Esophagus (tissue), 2 donors: ENCODE data around the gene CLOCK. TPM values are rescaled to one million over a fixed set of nuclear protein-coding genes. Genes with fewer than 3 reads are reported as not detected.

Experiments
- H3K27ac ChIP-seq, 2 donors: one replicate each; pipeline ENCODE4 v1.5.1; 2013; ENCODE audit warnings: low read depth in 2 of 2, mild to moderate bottlenecking in 2 of 2, inconsistent platforms in 1 of 2, low read length in 1 of 2, moderate library complexity in 1 of 2
- H3K27me3 ChIP-seq, 2 donors: one replicate each; pipeline ENCODE4 v1.6.1; 2013; ENCODE audit warnings: low read length in 2 of 2, control low read depth in 1 of 2, mild to moderate bottlenecking in 1 of 2; ENCODE audit not compliant: insufficient read depth in 2 of 2, control insufficient read depth in 1 of 2
- H3K36me3 ChIP-seq, 2 donors: one replicate each; pipeline ENCODE4 v1.6.1; 2013; ENCODE audit warnings: low read length in 1 of 2; ENCODE audit not compliant: control insufficient read depth in 2 of 2, insufficient read depth in 2 of 2
- H3K4me1 ChIP-seq, 2 donors: one replicate each; pipeline ENCODE4 v1.6.1; 2013; ENCODE audit warnings: low read length in 1 of 2; ENCODE audit not compliant: control insufficient read depth in 2 of 2, insufficient read depth in 2 of 2
- H3K4me3 ChIP-seq, 2 donors: one replicate each; pipeline ENCODE4 v1.5.1; 2013; ENCODE audit warnings: low read length in 2 of 2, mild to moderate bottlenecking in 2 of 2, low read depth in 1 of 2, moderate library complexity in 1 of 2
- H3K9me3 ChIP-seq, 2 donors: one replicate each; pipeline ENCODE4 v1.6.1; 2013; ENCODE audit warnings: mild to moderate bottlenecking in 2 of 2, low read depth in 1 of 2, low read length in 1 of 2, moderate library complexity in 1 of 2; ENCODE audit not compliant: control insufficient read depth in 2 of 2, insufficient read depth in 1 of 2
- WGBS, 2 donors: extraction: QIAGEN DNeasy Blood & Tissue Kit; methylation state at CpG; one replicate each; pipeline ENCODE4 v1.1.7; 2013; 5-methylcytosine and 5-hydroxymethylcytosine counted together
- polyA plus RNA-seq, 2 donors: library from polyadenylated mRNA; stranded (reverse); fragments of 200-250 nt; gene quantifications; one replicate each; pipeline ENCODE4 v1.2.3, GENCODE V29; 2013
- donor health status: healthy with polysubstance abuse.
- donor health status: Bipolar disorder and iron deficiency.

The CLOCK gene
- polyA plus RNA-seq, 2 donors: 8.0 to 8.3 TPM

GRCh38 chr4:55411621-55412020 is 135.1 kb downstream of the CLOCK start:
- Histone ChIP-seq H3K27ac (no peak overlapping the region), H3K4me3 (no peak overlapping the region), H3K9me3 (no peaks in the 10 kb centered on the region), H3K36me3 (peaks cover 0 to 6% of the 10 kb centered on the region in 2 donors), H3K27me3 (no peaks in the 10 kb centered on the region), H3K4me1 (no peaks in the 10 kb centered on the region)
- WGBS, 2 donors: 68 to 95% methylated on average over 6 of the region's 6 CpGs

GRCh38 chr4:55410431-55410830 is 136.3 kb downstream of the CLOCK start:
- H3K27me3 ChIP-seq: no peaks in the 10 kb centered on the region
- H3K36me3 ChIP-seq: peaks cover 0 to 10% of the 10 kb centered on the region in 2 donors
- no peak overlapping the region for H3K27ac ChIP-seq
- no peaks in the 10 kb centered on the region for H3K4me1 ChIP-seq
- no peaks in the 10 kb centered on the region for H3K9me3 ChIP-seq
- H3K4me3 ChIP-seq: no peak overlapping the region
- WGBS, 2 donors: 87 to 91% methylated on average over 8 of the region's 8 CpGs

GRCh38 chr4:55409468-55410171 is 137.1 kb downstream of the CLOCK start:
- peaks cover 0 to 10% of the 10 kb centered on the region in 2 donors for H3K36me3 ChIP-seq

DNA sequence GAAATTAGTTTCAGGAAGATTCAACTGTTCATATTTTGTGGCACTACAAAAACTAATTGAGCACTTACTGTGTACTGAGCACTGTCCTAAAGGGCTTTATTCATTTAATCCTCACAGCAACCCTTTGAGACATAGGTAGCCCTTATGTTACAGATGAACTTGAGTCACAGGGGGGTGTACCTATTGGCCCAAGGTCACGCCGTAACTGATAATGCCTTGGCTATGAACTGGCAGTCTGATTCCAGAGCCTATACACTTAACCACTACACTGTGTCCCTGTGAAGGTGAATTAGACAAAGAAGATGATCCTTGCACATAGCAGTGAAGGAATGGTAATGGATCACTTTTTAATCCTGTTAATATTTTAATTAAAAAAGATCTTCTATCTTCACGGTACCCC is 138.9 kb downstream of the CLOCK start:
- H3K36me3 ChIP-seq: peaks cover 0 to 12% of the 10 kb centered on the region in 2 donors
- H3K27ac ChIP-seq: no peak overlapping the region
- H3K9me3 ChIP-seq: no peaks in the 10 kb centered on the region
- WGBS, 2 donors: 73 to 88% methylated on average over 3 of the region's 3 CpGs
- no peaks in the 10 kb centered on the region for H3K27me3 ChIP-seq
- no peaks in the 10 kb centered on the region for H3K4me1 ChIP-seq
- no peak overlapping the region for H3K4me3 ChIP-seq

More at GRCh38 chr4:55409468-55410171, 137.1 kb downstream of the CLOCK start:
- Histone ChIP-seq H3K9me3 (no peaks in the 10 kb centered on the region), H3K27ac (no peak overlapping the region), H3K4me1 (no peaks in the 10 kb centered on the region), H3K4me3 (no peak overlapping the region), H3K27me3 (no peaks in the 10 kb centered on the region)
- WGBS, 2 donors: 61 to 66% methylated on average over 10 of the region's 10 CpGs

GRCh38 chr4:55407119-55407518 is 139.6 kb downstream of the CLOCK start:
- WGBS, 2 donors: 91% methylated on average over 3 of the region's 3 CpGs
- H3K27me3 ChIP-seq: no peaks in the 10 kb centered on the region
- H3K27ac ChIP-seq: no peak overlapping the region
- H3K9me3 ChIP-seq: no peaks in the 10 kb centered on the region
- H3K4me1 ChIP-seq: no peaks in the 10 kb centered on the region
- H3K36me3 ChIP-seq: peaks cover 0 to 12% of the 10 kb centered on the region in 2 donors
- no peak overlapping the region for H3K4me3 ChIP-seq

DNA sequence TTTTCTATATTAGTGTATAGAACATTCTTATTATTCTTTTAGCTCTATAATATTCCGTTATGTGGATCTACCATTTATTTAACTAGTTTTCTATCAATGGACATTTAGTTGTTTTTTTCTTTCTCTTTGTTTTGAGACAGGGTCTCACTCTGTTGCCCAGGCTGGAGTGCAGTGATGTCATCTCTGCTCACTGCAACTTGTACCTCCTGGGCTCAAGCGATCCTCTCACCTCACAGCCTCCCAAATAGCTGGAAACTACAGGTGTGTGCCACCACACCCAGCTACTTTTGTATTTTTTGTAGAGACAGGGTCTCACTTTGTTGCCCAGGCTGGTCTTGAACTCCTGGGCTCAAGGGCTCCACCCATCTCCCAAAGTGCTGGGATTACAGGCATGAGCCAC is 140.2 kb downstream of the CLOCK start:
- Histone ChIP-seq H3K27ac (no peak overlapping the region), H3K9me3 (no peaks in the 10 kb centered on the region), H3K4me3 (no peak overlapping the region), H3K27me3 (no peaks in the 10 kb centered on the region), H3K4me1 (no peaks in the 10 kb centered on the region), H3K36me3 (peaks cover 0 to 10% of the 10 kb centered on the region in 2 donors)
- 98 to 100% methylated on average over 2 of the region's 2 CpGs for WGBS, 2 donors

DNA sequence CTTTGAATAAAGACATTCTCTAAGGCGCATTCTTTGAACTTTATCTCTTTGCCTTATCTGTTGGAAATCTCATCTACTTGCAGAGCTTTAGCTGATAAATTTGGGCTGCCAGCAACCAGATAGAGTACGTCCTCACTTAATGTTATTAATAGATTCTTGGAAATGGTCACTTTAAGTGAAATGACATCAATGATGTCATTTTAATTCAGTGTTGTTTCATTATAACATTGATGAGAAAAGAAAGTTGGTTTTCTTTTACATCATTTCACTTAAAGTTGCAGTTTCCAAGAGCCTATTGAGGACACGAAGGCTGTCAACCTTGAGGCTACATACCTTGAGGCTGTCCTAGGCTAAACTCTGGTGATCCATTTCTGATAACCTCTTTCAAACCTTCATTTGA is 141.6 kb downstream of the CLOCK start:
- Histone ChIP-seq H3K27ac (no peak overlapping the region), H3K27me3 (no peaks in the 10 kb centered on the region), H3K36me3 (peaks cover 0 to 10% of the 10 kb centered on the region in 2 donors), H3K4me1 (no peaks in the 10 kb centered on the region), H3K4me3 (no peak overlapping the region), H3K9me3 (no peaks in the 10 kb centered on the region)
- WGBS, 2 donors: 84 to 91% methylated on average over 3 of the region's 3 CpGs

DNA sequence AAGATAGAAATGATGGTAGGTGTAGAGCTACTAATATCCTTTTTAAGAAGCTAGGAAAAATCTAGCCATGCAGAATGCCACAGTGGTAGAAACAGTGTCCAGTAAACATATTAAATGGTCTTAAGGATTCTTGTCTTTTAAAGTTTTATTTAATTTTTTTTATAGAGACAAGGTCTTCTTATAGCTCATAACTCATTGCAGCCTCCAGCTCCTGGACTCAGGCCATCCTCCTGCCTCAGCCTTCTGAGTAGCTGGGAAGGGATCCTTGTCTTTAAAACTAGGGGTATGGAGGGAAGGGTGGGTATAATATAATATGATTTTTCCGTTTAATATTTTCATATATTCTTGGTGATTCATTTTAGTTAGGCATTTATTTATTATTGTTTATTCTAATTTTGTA is 147.1 kb downstream of the CLOCK start:
- Histone ChIP-seq H3K4me1 (peaks cover 0 to 3% of the 10 kb centered on the region in 2 donors), H3K4me3 (no peak overlapping the region)

GRCh38 chr4:55398966-55399365 is 147.7 kb downstream of the CLOCK start:
- Histone ChIP-seq H3K4me3 (peak overlapping the region in 1 of 2 donors; percentile 97), H3K4me1 (peaks cover 0 to 3% of the 10 kb centered on the region in 2 donors), H3K27me3 (no peaks in the 10 kb centered on the region), H3K9me3 (no peaks in the 10 kb centered on the region), H3K27ac (peak overlapping the region; percentile 27 to 42), H3K36me3 (peaks cover 0 to under 1% of the 10 kb centered on the region in 2 donors)
- WGBS, 2 donors: 32 to 38% methylated on average over 3 of the region's 3 CpGs

More for the DNA sequence above, 147.1 kb downstream of the CLOCK start:
- H3K27ac ChIP-seq: peak overlapping the region in 1 of 2 donors; percentile 24
- H3K36me3 ChIP-seq: peaks cover 0 to 2% of the 10 kb centered on the region in 2 donors
- 59 to 76% methylated on average over 1 of the region's 1 CpG for WGBS, 2 donors
- no peaks in the 10 kb centered on the region for H3K9me3 ChIP-seq
- no peaks in the 10 kb centered on the region for H3K27me3 ChIP-seq

DNA sequence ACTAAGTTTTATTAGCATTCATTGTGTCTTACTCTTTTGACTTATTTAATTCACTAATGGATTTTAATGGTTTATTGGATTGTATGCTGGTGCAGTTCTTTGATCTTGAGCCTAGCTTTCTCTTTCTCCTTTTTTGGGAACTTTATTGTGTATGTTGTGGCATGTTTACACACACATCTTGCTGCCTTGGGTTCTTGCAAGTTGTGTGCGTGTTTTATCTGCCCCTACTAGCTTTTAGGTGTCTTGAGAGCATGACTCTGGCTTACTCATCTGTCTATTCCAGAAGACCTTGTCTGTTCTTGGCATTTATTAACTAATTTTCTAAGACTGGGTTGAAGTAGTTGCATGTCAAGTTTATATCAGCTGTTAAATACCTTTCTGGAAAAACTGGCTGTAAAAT is 148.2 kb downstream of the CLOCK start:
- 15 to 20% methylated on average over 1 of the region's 1 CpG for whole genome bisulfite sequencing, 2 donors
- H3K4me3 ChIP-seq: peak overlapping the region; percentile 30 to 97
- H3K36me3 ChIP-seq: no peaks in the 10 kb centered on the region
- H3K27ac ChIP-seq: peak overlapping the region; percentile 58 to 83
- H3K27me3 ChIP-seq: no peaks in the 10 kb centered on the region
- no peaks in the 10 kb centered on the region for H3K9me3 ChIP-seq
- H3K4me1 ChIP-seq: peaks cover 0 to 3% of the 10 kb centered on the region in 2 donors
